H1 (cell line): ENCODE results near the gene CCNI.

Source experiments
- CHD2 ChIP-seq: IDR thresholded peaks from 2 replicates; pipeline ENCODE4 v1.6.1; 2012; ENCODE audit warnings: low read length, improper control_type of control experiment
- EP300 ChIP-seq, 2 experiments: IDR thresholded peaks; 1 replicate in 1 of 2; 2 replicates in 1 of 2; pipeline ENCODE4 v1.6.1; 2011 to 2012; ENCODE audit warnings: low read depth in 2 of 2, low read length in 2 of 2, mild to moderate bottlenecking in 2 of 2, borderline replicate concordance in 1 of 2, inconsistent platforms in 1 of 2, moderate library complexity in 1 of 2
- POLR2A ChIP-seq, 2 experiments: IDR thresholded peaks; 1 replicate in 1 of 2; 2 replicates in 1 of 2; pipeline ENCODE4 v1.6.1; 2011; ENCODE audit warnings: low read depth in 2 of 2, low read length in 2 of 2, mild to moderate bottlenecking in 2 of 2; ENCODE audit errors: control extremely low read depth in 1 of 2
- TF ChIP-seq, protein P1 (sequence below), 3 experiments: IDR thresholded peaks; 1 replicate in 2 of 3; 2 replicates in 1 of 3; pipeline versions ENCODE4 v1.5.1 to v1.6.1; 2011; ENCODE audit warnings: low read length in 3 of 3, mild to moderate bottlenecking in 3 of 3, inconsistent platforms in 2 of 3, low read depth in 1 of 3, moderate library complexity in 1 of 3; ENCODE audit not compliant: insufficient read depth in 1 of 3; ENCODE audit errors: control extremely low read depth in 1 of 3

DNA sequence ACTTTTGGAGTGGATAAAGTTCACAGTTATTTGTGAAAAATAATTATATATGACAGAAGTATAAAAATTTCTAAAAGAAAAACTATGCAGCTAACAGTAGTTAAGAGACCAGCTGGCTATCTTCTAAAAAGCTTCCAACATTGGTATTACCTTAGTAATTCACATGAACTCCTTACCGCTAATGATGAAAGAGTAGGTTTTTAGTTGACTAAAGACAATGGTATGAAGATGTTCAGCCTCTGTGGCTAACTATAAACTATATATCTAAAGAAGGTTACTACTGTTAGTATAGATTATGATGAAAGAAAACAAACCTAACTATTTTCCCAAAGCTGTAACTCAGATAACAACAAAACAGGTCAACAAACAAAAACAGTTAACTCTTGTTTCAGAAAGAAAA, 10.4 kb downstream of the CCNI start:
- TF ChIP-seq EP300 (IDR thresholded peaks at IDR 0.05; ENCODE audit: borderline replicate concordance in 1 of 2, low read depth in 2 of 2, low read length in 2 of 2) (no peak), CHD2 (no peak), POLR2A (IDR thresholded peaks at IDR 0.05; ENCODE audit: control extremely low read depth in 1 of 2, low read depth in 2 of 2, low read length in 2 of 2) (no peak)
- TF ChIP-seq, protein P1, sequence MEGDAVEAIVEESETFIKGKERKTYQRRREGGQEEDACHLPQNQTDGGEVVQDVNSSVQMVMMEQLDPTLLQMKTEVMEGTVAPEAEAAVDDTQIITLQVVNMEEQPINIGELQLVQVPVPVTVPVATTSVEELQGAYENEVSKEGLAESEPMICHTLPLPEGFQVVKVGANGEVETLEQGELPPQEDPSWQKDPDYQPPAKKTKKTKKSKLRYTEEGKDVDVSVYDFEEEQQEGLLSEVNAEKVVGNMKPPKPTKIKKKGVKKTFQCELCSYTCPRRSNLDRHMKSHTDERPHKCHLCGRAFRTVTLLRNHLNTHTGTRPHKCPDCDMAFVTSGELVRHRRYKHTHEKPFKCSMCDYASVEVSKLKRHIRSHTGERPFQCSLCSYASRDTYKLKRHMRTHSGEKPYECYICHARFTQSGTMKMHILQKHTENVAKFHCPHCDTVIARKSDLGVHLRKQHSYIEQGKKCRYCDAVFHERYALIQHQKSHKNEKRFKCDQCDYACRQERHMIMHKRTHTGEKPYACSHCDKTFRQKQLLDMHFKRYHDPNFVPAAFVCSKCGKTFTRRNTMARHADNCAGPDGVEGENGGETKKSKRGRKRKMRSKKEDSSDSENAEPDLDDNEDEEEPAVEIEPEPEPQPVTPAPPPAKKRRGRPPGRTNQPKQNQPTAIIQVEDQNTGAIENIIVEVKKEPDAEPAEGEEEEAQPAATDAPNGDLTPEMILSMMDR (IDR thresholded peaks at IDR 0.05; ENCODE audit: control extremely low read depth in 1 of 3, insufficient read depth in 1 of 3, low read depth in 1 of 3, low read length in 3 of 3) = no peak
